GM10266 (cell line): ENCODE results near the gene NRSN2.
"Not testable (repeated sequence)": the region's sequence is repeated elsewhere in the genome, so short reads cannot be mapped to it uniquely, and the experiment has no call there.

Experiments used
- DNase-seq: peaks from one replicate; pipeline ENCODE4 v3.0.0; 2012; ENCODE audit errors: extremely low spot score
- TF ChIP-seq, protein P1 (sequence below): IDR thresholded peaks from 2 replicates; pipeline ENCODE4 v1.5.1; 2012; ENCODE audit warnings: mild to moderate bottlenecking, low read depth; ENCODE audit not compliant: control insufficient read depth, insufficient read depth; ENCODE audit errors: missing control alignments

Gene NRSN2

DNA sequence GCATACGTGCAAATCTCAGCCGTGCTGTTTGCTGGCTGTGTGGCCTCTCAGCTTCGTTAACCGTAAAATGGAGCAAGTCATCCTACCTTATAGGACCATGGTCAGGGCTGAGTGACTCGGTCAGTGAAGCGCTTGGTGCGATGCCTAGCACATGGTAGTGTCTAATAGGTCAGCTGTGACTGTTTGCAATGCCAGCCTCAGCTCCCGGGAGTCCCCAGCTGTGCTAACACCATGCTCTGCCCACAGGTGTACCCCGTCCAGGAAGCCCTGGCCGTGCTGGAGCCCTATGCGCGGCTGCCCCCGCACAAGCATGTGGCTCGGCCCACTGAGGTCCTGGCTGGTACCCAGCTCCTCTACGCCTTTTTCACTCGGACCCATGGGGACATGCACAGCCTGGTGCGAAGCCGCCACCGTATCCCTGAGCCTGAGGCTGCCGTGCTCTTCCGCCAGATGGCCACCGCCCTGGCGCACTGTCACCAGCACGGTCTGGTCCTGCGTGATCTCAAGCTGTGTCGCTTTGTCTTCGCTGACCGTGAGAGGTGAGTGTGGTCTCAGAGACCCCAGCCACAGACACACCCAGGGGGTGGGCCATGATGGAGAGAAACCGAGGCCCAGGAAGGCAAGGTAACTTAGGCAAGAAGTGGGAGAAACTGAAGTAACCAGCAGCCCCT is 44.3 kb downstream of the NRSN2 start:
- no peak for DNase-seq
- TF ChIP-seq, protein P1, sequence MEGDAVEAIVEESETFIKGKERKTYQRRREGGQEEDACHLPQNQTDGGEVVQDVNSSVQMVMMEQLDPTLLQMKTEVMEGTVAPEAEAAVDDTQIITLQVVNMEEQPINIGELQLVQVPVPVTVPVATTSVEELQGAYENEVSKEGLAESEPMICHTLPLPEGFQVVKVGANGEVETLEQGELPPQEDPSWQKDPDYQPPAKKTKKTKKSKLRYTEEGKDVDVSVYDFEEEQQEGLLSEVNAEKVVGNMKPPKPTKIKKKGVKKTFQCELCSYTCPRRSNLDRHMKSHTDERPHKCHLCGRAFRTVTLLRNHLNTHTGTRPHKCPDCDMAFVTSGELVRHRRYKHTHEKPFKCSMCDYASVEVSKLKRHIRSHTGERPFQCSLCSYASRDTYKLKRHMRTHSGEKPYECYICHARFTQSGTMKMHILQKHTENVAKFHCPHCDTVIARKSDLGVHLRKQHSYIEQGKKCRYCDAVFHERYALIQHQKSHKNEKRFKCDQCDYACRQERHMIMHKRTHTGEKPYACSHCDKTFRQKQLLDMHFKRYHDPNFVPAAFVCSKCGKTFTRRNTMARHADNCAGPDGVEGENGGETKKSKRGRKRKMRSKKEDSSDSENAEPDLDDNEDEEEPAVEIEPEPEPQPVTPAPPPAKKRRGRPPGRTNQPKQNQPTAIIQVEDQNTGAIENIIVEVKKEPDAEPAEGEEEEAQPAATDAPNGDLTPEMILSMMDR: no peak

DNA sequence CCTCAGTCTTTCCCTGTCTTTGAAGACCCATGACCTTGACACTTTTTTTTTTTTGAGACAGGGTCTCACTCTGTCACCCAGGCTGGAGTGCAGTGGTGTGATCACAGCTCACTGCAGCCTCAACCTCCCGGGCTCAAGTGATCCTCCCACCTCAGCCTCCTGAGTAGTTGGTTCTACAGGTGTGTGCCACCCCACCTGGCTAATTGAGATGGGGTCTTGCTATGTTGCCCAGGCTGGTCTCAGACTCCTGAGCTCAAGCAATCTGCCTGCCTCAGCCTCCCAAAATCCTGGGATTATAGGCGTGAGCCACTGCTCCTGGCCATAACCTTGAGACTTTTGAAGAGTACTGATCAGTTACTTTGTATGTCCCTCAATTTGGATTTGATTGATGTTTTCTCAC is 46.4 kb downstream of the NRSN2 start:
- DNase-seq: not testable (repeated sequence)

DNA sequence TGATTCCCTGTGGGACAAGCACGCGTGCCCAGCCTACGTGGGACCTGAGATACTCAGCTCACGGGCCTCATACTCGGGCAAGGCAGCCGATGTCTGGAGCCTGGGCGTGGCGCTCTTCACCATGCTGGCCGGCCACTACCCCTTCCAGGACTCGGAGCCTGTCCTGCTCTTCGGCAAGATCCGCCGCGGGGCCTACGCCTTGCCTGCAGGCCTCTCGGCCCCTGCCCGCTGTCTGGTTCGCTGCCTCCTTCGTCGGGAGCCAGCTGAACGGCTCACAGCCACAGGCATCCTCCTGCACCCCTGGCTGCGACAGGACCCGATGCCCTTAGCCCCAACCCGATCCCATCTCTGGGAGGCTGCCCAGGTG is 49.3 kb downstream of the NRSN2 start:
- TF ChIP-seq, protein P1: no peak
- no peak for DNase-seq

DNA sequence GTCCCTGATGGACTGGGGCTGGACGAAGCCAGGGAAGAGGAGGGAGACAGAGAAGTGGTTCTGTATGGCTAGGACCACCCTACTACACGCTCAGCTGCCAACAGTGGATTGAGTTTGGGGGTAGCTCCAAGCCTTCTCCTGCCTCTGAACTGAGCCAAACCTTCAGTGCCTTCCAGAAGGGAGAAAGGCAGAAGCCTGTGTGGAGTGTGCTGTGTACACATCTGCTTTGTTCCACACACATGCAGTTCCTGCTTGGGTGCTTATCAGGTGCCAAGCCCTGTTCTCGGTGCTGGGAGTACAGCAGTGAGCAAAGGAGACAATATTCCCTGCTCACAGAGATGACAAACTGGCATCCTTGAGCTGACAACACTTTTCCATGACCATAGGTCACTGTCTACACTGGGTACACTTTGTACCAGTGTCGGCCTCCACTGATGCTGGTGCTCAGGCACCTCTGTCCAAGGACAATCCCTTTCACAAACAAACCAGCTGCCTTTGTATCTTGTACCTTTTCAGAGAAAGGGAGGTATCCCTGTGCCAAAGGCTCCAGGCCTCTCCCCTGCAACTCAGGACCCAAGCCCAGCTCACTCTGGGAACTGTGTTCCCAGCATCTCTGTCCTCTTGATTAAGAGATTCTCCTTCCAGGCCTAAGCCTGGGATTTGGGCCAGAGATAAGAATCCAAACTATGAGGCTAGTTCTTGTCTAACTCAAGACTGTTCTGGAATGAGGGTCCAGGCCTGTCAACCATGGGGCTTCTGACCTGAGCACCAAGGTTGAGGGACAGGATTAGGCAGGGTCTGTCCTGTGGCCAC is 49.9 kb downstream of the NRSN2 start:
- DNase-seq: no peak

DNA sequence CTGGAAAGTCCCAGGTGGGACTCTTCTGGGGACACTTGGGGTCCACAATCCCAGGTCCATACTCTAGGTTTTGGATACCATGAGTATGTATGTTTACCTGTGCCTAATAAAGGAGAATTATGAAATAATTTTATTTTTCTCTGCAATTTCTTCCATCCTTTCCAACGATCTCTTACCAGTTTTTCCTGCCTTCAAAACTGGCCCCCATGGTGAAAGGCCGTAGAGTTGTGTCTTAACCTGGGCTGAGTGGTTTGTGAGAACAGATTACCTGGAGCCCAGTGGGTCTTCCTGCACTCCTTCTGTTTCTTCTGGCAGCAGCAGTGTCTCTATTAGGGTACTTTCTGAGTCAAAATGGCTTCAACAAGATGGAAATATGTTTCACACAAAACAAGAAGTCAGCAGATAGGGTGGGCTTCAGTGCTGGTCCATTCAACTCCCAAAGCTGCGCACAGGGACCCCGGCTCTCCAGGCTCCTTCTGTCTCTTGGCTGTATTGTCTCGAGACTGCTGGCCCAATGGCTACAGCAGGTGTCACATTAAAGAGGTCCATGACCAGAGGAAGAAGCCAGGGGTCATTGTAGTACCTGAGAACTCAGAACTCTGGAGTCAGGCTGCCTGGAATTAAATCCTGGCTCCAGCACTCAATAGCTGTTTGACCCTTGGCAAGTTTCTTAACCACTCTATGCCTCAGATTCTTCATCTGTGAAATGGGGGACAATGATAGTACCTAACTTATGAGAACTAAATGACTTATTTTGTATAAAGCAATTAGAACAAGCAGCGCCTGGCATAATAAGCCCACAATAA is 50.7 kb downstream of the NRSN2 start:
- DNase-seq: no peak
- TF ChIP-seq, protein P1: no peak

More for the DNA sequence above, 49.9 kb downstream of the NRSN2 start:
- TF ChIP-seq, protein P1: no peak

DNA sequence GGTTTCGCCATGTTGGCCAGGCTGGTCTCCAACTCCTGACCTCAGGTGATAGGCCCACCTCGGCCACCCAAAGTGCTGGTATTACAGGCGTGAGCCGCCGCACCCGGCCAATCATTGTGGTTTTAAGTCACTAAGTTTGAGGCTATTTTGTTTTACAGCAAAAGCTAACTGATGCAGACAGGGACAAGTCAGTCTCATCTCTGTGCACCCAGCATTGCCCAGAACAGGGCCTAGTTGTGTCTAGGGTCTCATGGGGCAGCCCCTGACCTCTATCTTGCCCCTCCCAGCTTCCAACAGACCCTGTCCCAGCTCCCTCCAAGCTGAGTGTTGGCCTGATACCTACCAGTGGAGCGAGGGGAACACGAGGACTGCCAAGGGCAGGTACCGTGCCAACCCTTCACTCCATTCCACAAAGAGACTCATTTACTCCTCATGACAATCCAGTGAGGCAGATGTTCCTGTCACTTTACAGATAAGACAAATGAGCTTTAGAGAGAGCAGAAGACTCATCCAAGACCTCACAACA is 52.3 kb downstream of the NRSN2 start:
- TF ChIP-seq, protein P1: no peak
- no peak for DNase-seq

DNA sequence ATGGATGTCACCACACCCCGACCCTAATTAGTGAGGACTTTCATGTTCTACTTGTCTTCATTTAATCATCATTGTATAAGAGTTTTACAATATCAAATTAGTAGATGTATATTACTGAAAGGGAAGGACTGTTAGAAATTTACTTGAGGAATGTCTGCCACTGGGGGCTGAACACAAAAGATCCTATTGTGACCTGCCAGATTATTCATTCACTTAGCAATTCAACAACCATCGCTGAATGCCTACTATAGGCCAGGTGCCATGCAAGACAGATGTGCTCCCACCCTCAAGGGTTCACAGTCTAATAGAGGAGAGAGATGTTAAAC is 53.2 kb downstream of the NRSN2 start:
- DNase-seq: no peak

More for the DNA sequence above, 53.2 kb downstream of the NRSN2 start:
- TF ChIP-seq, protein P1: no peak
